GM12872 (cell line): Measurements from ENCODE around the gene PRPF6.

Experiments
- CTCF ChIP-seq: IDR thresholded peaks from 3 replicates; pipeline ENCODE4 v1.5.1; 2011; ENCODE audit warnings: low read depth, mild to moderate bottlenecking, low read length, moderate library complexity; ENCODE audit not compliant: insufficient read depth

PRPF6 gene

GRCh38 chr20:63947638-63948456 lies 33.1 kb upstream of the PRPF6 start:
- TF ChIP-seq CTCF = no peak

- no peak for TF ChIP-seq CTCF
Observed at GRCh38 chr20:63950701-63951397, 30.1 kb upstream of the PRPF6 start.

GRCh38 chr20:63951398-63952209 lies 29.3 kb upstream of the PRPF6 start:
- TF ChIP-seq CTCF = no peak

GRCh38 chr20:63952210-63952535 lies 28.8 kb upstream of the PRPF6 start:
- TF ChIP-seq CTCF = no peak

- TF ChIP-seq CTCF = no peak
Observed at GRCh38 chr20:63952769-63953168, 28.2 kb upstream of the PRPF6 start.

GRCh38 chr20:63953764-63954429 lies 27.0 kb upstream of the PRPF6 start:
- TF ChIP-seq CTCF = no peak
